ENCODE data around the gene LMAN1.

DNA sequence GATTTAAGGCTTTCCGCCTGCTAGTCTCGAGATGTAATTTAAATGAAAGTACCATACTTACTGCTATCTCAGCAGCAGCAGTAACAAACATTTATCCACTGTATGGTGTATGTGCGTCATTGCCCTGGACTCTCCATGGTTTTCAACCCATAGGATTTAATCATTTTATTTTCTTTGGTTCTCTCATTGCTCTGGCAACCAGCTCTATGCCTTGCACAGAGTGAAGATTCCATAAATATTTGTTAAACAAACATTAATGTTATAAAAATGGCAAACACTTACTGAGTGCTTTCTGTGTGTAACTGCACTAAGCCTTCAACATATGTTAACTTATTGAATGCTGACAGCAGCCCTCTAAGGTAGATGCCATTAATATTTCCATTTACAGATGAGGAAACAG is 1.3 kb upstream of the LMAN1 start:
- no peak for TF ChIP-seq TAF1 (IDR thresholded peaks at IDR 0.05; ENCODE audit: low read depth, low read length)
- no peak for TF ChIP-seq POLR2AphosphoS5 (IDR thresholded peaks at IDR 0.05; ENCODE audit: low read depth, low read length)
- TF ChIP-seq POLR2A (IDR thresholded peaks at IDR 0.05; ENCODE audit: low read depth, low read length) = no peak

Measured in GM12891 (cell line).